ENCODE data around the gene ATP2B3.
A peak's percentile ranks its signal among the peaks of the same experiment; 100 is the strongest.

GRCh38 chrX:153539171-153539978 is 21.9 kb downstream of the ATP2B3 start:
- TF ChIP-seq CTCF (IDR thresholded peaks at IDR 0.05) (peak; percentile 53 to 78 (median 62)), POLR2A (IDR thresholded peaks at IDR 0.05) (no peak)
